Ovary (tissue), 9 donors: ENCODE data around the gene TGIF2. TPM values are rescaled to one million over a fixed set of nuclear protein-coding genes. Genes with fewer than 3 reads are reported as not detected.

Experiments used
- DNase-seq, 5 donors: peaks; one replicate each; pipeline ENCODE4 v3.0.0-alpha.2; 2019 to 2020
- H3K27ac ChIP-seq, 2 donors: fragments of 200-600 bp; one replicate each; pipeline versions ENCODE4 v1.5.1 to v1.8.0; 2019 to 2022
- H3K27me3 ChIP-seq: fragments of 200-600 bp; one replicate; pipeline ENCODE4 v1.8.0; 2022
- H3K36me3 ChIP-seq: fragments of 200-600 bp; sonication (generic); one replicate; pipeline ENCODE4 v1.5.1; 2019
- H3K4me1 ChIP-seq: one replicate; pipeline ENCODE4 v1.8.1; 2013; ENCODE audit warnings: mild to moderate bottlenecking, moderate library complexity; ENCODE audit not compliant: insufficient read depth
- H3K4me3 ChIP-seq: fragments of 200-600 bp; sonication (generic); one replicate; pipeline ENCODE4 v1.5.1; 2017
- H3K9me3 ChIP-seq, 2 donors: fragments of 200-600 bp in 1 of 2; sonication (generic) in 1 of 2; one replicate each; pipeline versions ENCODE4 v1.5.1 to v1.8.1; 2013 to 2019; ENCODE audit warnings: mild to moderate bottlenecking in 1 of 2, moderate library complexity in 1 of 2
- CTCF ChIP-seq, 3 donors: fragments of 450-650 bp in 2 of 3; fragments of 200-600 bp in 1 of 3; IDR thresholded peaks; one replicate each; pipeline versions ENCODE4 v1.5.1 to v1.8.0; 2016 to 2022; ENCODE audit warnings: antibody characterized with exemption in 3 of 3, mild to moderate bottlenecking in 1 of 3
- EP300 ChIP-seq: sonication (generic); formaldehyde crosslinking; IDR thresholded peaks from one replicate; pipeline ENCODE4 v1.6.1; 2017; ENCODE audit warnings: antibody characterized with exemption
- POLR2A ChIP-seq: fragments of 450-650 bp; IDR thresholded peaks from one replicate; pipeline ENCODE4 v1.6.1; 2017; ENCODE audit warnings: antibody characterized with exemption, mild to moderate bottlenecking, moderate library complexity
- WGBS, 3 donors: extraction: QIAGEN DNeasy Blood & Tissue Kit in 1 of 3; methylation state at CpG; one replicate each; pipeline versions ENCODE4 v1.1.5 to v1.1.7; 2013 to 2017; 5-methylcytosine and 5-hydroxymethylcytosine counted together
- intact Hi-C, 4 donors: fragments of 100-400 bp; cut with DNase I; formaldehyde crosslinking; loops; one replicate each; pipeline versions ENCODE4 v1.11.0 to v1.15.1; 2022 to 2023
- polyA plus RNA-seq, 2 donors: library from polyadenylated mRNA; stranded (reverse); fragments of 200-250 nt in 1 of 2; fragments of 350-450 nt in 1 of 2; fragmentation: Illumina TruSeq in 1 of 2; extraction: RNeasy Lipid Tissue Mini Kit (QIAGEN cat#74804) in 1 of 2; gene quantifications; one replicate each; pipeline ENCODE4 v1.2.3, GENCODE V29; 2013 to 2014
- total RNA-seq, 7 donors: library from RNA; depleted of rRNA in 2 of 7; stranded (reverse); fragments of >200 nt in 2 of 7; fragmentation: NEBNext Ultra II Directional in 3 of 7; extraction: Animal tissue kit (Norgen Biotek cat#: 25700) in 3 of 7; gene quantifications; one replicate each; pipeline versions ENCODE4 v1.1.0 to v1.2.4, GENCODE V29; 2016 to 2023
- donor health status: DM: no; HTN: no; CAD: no; lungs with moderate emphysema.
- donor health status: DM: no; HTN: no; CAD: no.
- donor health status: Bipolar disorder and iron deficiency.
- donor health status: DM: yes; HTN: yes; CAD: no.
- donor health status: DM: no; HTN: no; CAD: no.
- donor health status: DM: yes; HTN: yes; CAD: no.

Gene TGIF2
- total and polyA plus RNA-seq, 9 donors = 12.6 to 39.2 (median 24.8) TPM

- H3K27ac ChIP-seq = no peak overlapping the region
- intact Hi-C loops = no loop called here
- 37 to 44% (median 38%) methylated on average over 14 of the region's 14 CpGs for WGBS, 3 donors
- no peaks in the 10 kb centered on the region for H3K4me1 ChIP-seq
- no peaks in the 10 kb centered on the region for H3K9me3 ChIP-seq
- no peak overlapping the region for H3K4me3 ChIP-seq
- no peaks in the 10 kb centered on the region for H3K27me3 ChIP-seq
- no peak for DNase-seq
- TF ChIP-seq EP300 (no peak), CTCF (IDR thresholded peaks at IDR 0.05) (no peak), POLR2A (no peak)
- no peaks in the 10 kb centered on the region for H3K36me3 ChIP-seq
These were observed 50.9 kb downstream of the TGIF2 start for GRCh38 chr20:36624068-36624943.

GRCh38 chr20:36624944-36625324 is 51.5 kb downstream of the TGIF2 start:
- Histone ChIP-seq H3K9me3 (no peaks in the 10 kb centered on the region), H3K36me3 (no peaks in the 10 kb centered on the region), H3K27ac (no peak overlapping the region), H3K27me3 (no peaks in the 10 kb centered on the region), H3K4me3 (no peak overlapping the region), H3K4me1 (no peaks in the 10 kb centered on the region)
- intact Hi-C loops = no loop called here
- 64 to 80% (median 68%) methylated on average over 2 of the region's 2 CpGs for WGBS, 3 donors
- TF ChIP-seq CTCF (IDR thresholded peaks at IDR 0.05) (no peak), EP300 (no peak), POLR2A (no peak)
- DNase-seq = no peak

- no peak for DNase-seq
- TF ChIP-seq POLR2A (no peak), EP300 (no peak), CTCF (IDR thresholded peaks at IDR 0.05) (no peak)
- Histone ChIP-seq H3K9me3 (no peaks in the 10 kb centered on the region), H3K4me3 (no peak overlapping the region), H3K4me1 (no peaks in the 10 kb centered on the region), H3K36me3 (no peaks in the 10 kb centered on the region), H3K27me3 (no peaks in the 10 kb centered on the region), H3K27ac (no peak overlapping the region)
- intact Hi-C loops = no loop called here
- WGBS, 3 donors = 92 to 94% (median 94%) methylated on average over 7 of the region's 7 CpGs
These were observed 54.7 kb downstream of the TGIF2 start for GRCh38 chr20:36628076-36628475.

GRCh38 chr20:36629719-36630681 is 56.6 kb downstream of the TGIF2 start:
- no peaks in the 10 kb centered on the region for H3K9me3 ChIP-seq
- H3K4me1 ChIP-seq = no peaks in the 10 kb centered on the region
- no peaks in the 10 kb centered on the region for H3K27me3 ChIP-seq
- intact Hi-C loops = no loop called here
- DNase-seq = no peak
- TF ChIP-seq CTCF (IDR thresholded peaks at IDR 0.05) (no peak), EP300 (no peak), POLR2A (no peak)
- no peaks in the 10 kb centered on the region for H3K36me3 ChIP-seq
- WGBS, 3 donors = 81 to 85% (median 82%) methylated on average over 15 of the region's 15 CpGs
- no peak overlapping the region for H3K4me3 ChIP-seq
- H3K27ac ChIP-seq = no peak overlapping the region
